ENCODE results near the gene MEIOSIN.
"Not testable (repeated sequence)": the region's sequence is repeated elsewhere in the genome, so short reads cannot be mapped to it uniquely, and the experiment has no call there.

MEIOSIN gene

GRCh38 chr19:45789035-45789786 lies 56.0 kb downstream of the MEIOSIN start:
- H3K9me3 ChIP-seq (ENCODE audit: control insufficient read depth, low read length) = no peaks in the 10 kb centered on the region

GRCh38 chr19:45790942-45791341 lies 57.7 kb downstream of the MEIOSIN start:
- WGBS, 2 experiments = 96 to 97% methylated on average over 8 of the region's 8 CpGs
- Histone ChIP-seq H3K36me3 (ENCODE audit: control insufficient read depth, insufficient read depth, low read length) (peaks cover 20% of the 10 kb centered on the region), H3K27me3 (ENCODE audit: control insufficient read depth, insufficient read depth, low read length, poor library complexity, severe bottlenecking) (no peaks in the 10 kb centered on the region), H3K4me1 (ENCODE audit: control insufficient read depth, insufficient read depth, low read length) (peaks cover 4% of the 10 kb centered on the region), H3K4me3 (ENCODE audit: insufficient read depth, low read depth, low read length) (no peak overlapping the region), H3K9me3 (ENCODE audit: control insufficient read depth, low read length) (no peaks in the 10 kb centered on the region), H3K27ac (ENCODE audit: insufficient read depth, low read depth, low read length, poor library complexity, severe bottlenecking) (no peak overlapping the region)

More at GRCh38 chr19:45789035-45789786, 56.0 kb downstream of the MEIOSIN start:
- Histone ChIP-seq H3K36me3 (ENCODE audit: control insufficient read depth, insufficient read depth, low read length) (peaks cover 29% of the 10 kb centered on the region), H3K27ac (ENCODE audit: insufficient read depth, low read depth, low read length, poor library complexity, severe bottlenecking) (no peak overlapping the region), H3K4me3 (ENCODE audit: insufficient read depth, low read depth, low read length) (no peak overlapping the region), H3K27me3 (ENCODE audit: control insufficient read depth, insufficient read depth, low read length, poor library complexity, severe bottlenecking) (no peaks in the 10 kb centered on the region), H3K4me1 (ENCODE audit: control insufficient read depth, insufficient read depth, low read length) (peaks cover 4% of the 10 kb centered on the region)
- 95 to 97% methylated on average over 15 of the region's 15 CpGs for WGBS, 2 experiments

DNA sequence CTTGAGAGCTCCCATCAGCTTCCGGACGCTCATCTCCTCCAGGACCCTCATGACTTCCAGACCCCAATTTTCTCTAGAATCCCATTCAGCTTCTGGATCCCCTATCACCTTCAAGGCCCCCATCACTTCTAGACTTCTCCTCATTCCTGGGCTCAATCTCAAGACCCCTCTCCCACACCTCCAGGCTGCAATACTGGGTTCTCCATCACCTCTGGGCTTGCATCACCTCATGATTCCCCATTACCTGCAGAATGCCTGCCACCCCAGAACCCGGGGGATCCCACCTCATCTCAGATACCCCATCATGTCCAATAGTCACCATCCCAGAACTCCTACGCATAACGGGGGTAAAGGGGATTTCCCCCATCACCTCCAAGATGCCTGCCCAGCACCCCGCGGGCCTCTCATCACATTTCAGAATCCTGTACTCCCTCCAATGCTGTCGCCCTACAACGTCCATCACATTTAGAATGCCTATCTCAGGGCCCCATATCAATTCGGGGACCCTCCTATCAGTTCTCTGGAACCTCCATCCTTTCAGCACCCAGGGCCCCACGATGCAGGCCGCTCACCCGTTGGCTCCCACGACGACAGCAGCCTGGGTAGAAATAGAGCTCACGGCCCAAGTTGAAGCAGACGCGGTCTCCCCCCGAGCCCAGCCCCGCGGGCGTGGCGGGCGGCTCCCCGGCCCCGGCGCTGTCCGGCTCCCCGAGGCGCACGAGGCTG lies 58.7 kb downstream of the MEIOSIN start:
- Histone ChIP-seq H3K9me3 (ENCODE audit: control insufficient read depth, low read length) (no peaks in the 10 kb centered on the region), H3K27me3 (ENCODE audit: control insufficient read depth, insufficient read depth, low read length, poor library complexity, severe bottlenecking) (no peaks in the 10 kb centered on the region), H3K4me3 (ENCODE audit: insufficient read depth, low read depth, low read length) (peak overlapping the region; percentile 61), H3K4me1 (ENCODE audit: control insufficient read depth, insufficient read depth, low read length) (peaks cover 4% of the 10 kb centered on the region), H3K36me3 (ENCODE audit: control insufficient read depth, insufficient read depth, low read length) (peaks cover 14% of the 10 kb centered on the region), H3K27ac (ENCODE audit: insufficient read depth, low read depth, low read length, poor library complexity, severe bottlenecking) (no peak overlapping the region)
- WGBS, 2 experiments = 11% methylated on average over 31 of the region's 31 CpGs

GRCh38 chr19:45792470-45793177 lies 59.4 kb downstream of the MEIOSIN start, which contains the start of gene DMWD:
Gene DMWD (minus strand): TSS chr19:45792845. CDS start chr19:45792756, 89 bp downstream.
- H3K27ac ChIP-seq (ENCODE audit: insufficient read depth, low read depth, low read length, poor library complexity, severe bottlenecking) = peak within 1 kb of the TSS; percentile 11
- H3K9me3 ChIP-seq (ENCODE audit: control insufficient read depth, low read length) = no peaks in the 10 kb centered on the region
- peak within 1 kb of the TSS; percentile 61 for H3K4me3 ChIP-seq (ENCODE audit: insufficient read depth, low read depth, low read length)
- 0% methylated on average over 86 of the region's 86 CpGs for WGBS, 2 experiments
- peaks cover 4% of the 10 kb centered on the region for H3K4me1 ChIP-seq (ENCODE audit: control insufficient read depth, insufficient read depth, low read length)
- peaks cover 14% of the 10 kb centered on the region for H3K36me3 ChIP-seq (ENCODE audit: control insufficient read depth, insufficient read depth, low read length)
- H3K27me3 ChIP-seq (ENCODE audit: control insufficient read depth, insufficient read depth, low read length, poor library complexity, severe bottlenecking) = no peaks in the 10 kb centered on the region

GRCh38 chr19:45793178-45793564 lies 59.9 kb downstream of the MEIOSIN start:
- 59 to 60% methylated on average over 3 of the region's 3 CpGs for WGBS, 2 experiments
- Histone ChIP-seq H3K27ac (ENCODE audit: insufficient read depth, low read depth, low read length, poor library complexity, severe bottlenecking) (peak overlapping the region; percentile 11), H3K9me3 (ENCODE audit: control insufficient read depth, low read length) (no peaks in the 10 kb centered on the region), H3K4me1 (ENCODE audit: control insufficient read depth, insufficient read depth, low read length) (peaks cover 4% of the 10 kb centered on the region), H3K4me3 (ENCODE audit: insufficient read depth, low read depth, low read length) (no peak overlapping the region), H3K36me3 (ENCODE audit: control insufficient read depth, insufficient read depth, low read length) (peaks cover 14% of the 10 kb centered on the region), H3K27me3 (ENCODE audit: control insufficient read depth, insufficient read depth, low read length, poor library complexity, severe bottlenecking) (no peaks in the 10 kb centered on the region)

- no peak overlapping the region for H3K4me3 ChIP-seq (ENCODE audit: insufficient read depth, low read depth, low read length)
- no peak overlapping the region for H3K27ac ChIP-seq (ENCODE audit: insufficient read depth, low read depth, low read length, poor library complexity, severe bottlenecking)
- WGBS, 2 experiments = 67 to 70% methylated on average over 6 of the region's 6 CpGs
- H3K9me3 ChIP-seq (ENCODE audit: control insufficient read depth, low read length) = no peaks in the 10 kb centered on the region
- peaks cover 8% of the 10 kb centered on the region for H3K36me3 ChIP-seq (ENCODE audit: control insufficient read depth, insufficient read depth, low read length)
- H3K4me1 ChIP-seq (ENCODE audit: control insufficient read depth, insufficient read depth, low read length) = peaks cover 4% of the 10 kb centered on the region
- no peaks in the 10 kb centered on the region for H3K27me3 ChIP-seq (ENCODE audit: control insufficient read depth, insufficient read depth, low read length, poor library complexity, severe bottlenecking)
Measured at GRCh38 chr19:45793876-45794275, 60.6 kb downstream of the MEIOSIN start.

- Histone ChIP-seq H3K4me1 (ENCODE audit: control insufficient read depth, insufficient read depth, low read length) (peaks cover 4% of the 10 kb centered on the region), H3K27ac (ENCODE audit: insufficient read depth, low read depth, low read length, poor library complexity, severe bottlenecking) (no peak overlapping the region), H3K9me3 (ENCODE audit: control insufficient read depth, low read length) (no peaks in the 10 kb centered on the region), H3K36me3 (ENCODE audit: control insufficient read depth, insufficient read depth, low read length) (peaks cover 2% of the 10 kb centered on the region), H3K27me3 (ENCODE audit: control insufficient read depth, insufficient read depth, low read length, poor library complexity, severe bottlenecking) (no peaks in the 10 kb centered on the region), H3K4me3 (ENCODE audit: insufficient read depth, low read depth, low read length) (no peak overlapping the region)
- WGBS, 2 experiments = 94 to 96% methylated on average over 2 of the region's 2 CpGs
Measured at GRCh38 chr19:45794627-45795026, 61.4 kb downstream of the MEIOSIN start.

DNA sequence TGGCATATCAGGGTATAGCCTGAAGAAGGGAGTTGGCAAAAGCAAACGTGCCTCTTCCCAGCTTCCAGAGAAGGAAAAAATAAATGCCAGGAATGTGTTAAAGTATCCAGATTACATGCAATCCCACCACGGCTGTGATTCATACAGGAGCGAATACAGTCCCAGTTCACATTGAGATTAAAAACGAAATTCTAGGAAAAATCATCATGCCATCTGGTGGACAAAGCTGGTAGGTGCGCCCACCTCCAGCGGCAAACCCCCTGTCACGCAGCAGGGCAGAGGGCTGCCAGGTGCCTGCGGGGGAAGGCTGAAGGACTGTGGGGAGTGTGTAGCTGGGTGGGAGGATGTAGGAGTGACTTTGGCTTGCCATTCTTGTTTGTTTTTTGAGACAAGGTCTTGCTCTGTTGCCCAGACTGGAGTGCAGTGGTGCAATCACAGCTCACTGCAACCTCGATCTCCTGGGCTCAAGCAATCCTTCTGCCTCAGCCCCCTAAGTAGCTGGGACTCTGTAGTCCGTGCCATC lies 65.8 kb downstream of the MEIOSIN start:
- 27% methylated on average over 10 of the region's 10 CpGs for WGBS, 2 experiments
- H3K4me3 ChIP-seq (ENCODE audit: insufficient read depth, low read depth, low read length) = no peak overlapping the region
- no peaks in the 10 kb centered on the region for H3K9me3 ChIP-seq (ENCODE audit: control insufficient read depth, low read length)
- H3K27ac ChIP-seq (ENCODE audit: insufficient read depth, low read depth, low read length, poor library complexity, severe bottlenecking) = no peak overlapping the region
- no peaks in the 10 kb centered on the region for H3K36me3 ChIP-seq (ENCODE audit: control insufficient read depth, insufficient read depth, low read length)
- no peaks in the 10 kb centered on the region for H3K4me1 ChIP-seq (ENCODE audit: control insufficient read depth, insufficient read depth, low read length)
- H3K27me3 ChIP-seq (ENCODE audit: control insufficient read depth, insufficient read depth, low read length, poor library complexity, severe bottlenecking) = no peaks in the 10 kb centered on the region

- WGBS, 2 experiments = 85 to 86% methylated on average over 5 of the region's 5 CpGs
- H3K4me1 ChIP-seq (ENCODE audit: control insufficient read depth, insufficient read depth, low read length); H3K27ac ChIP-seq (ENCODE audit: insufficient read depth, low read depth, low read length, poor library complexity, severe bottlenecking); H3K9me3 ChIP-seq (ENCODE audit: control insufficient read depth, low read length); H3K4me3 ChIP-seq (ENCODE audit: insufficient read depth, low read depth, low read length); H3K27me3 ChIP-seq (ENCODE audit: control insufficient read depth, insufficient read depth, low read length, poor library complexity, severe bottlenecking); H3K36me3 ChIP-seq (ENCODE audit: control insufficient read depth, insufficient read depth, low read length): not testable (repeated sequence)
Measured at GRCh38 chr19:45799541-45799940, 66.3 kb downstream of the MEIOSIN start.
